HCT116 (cell line): ENCODE data around the gene SLC6A6. TPM values are rescaled to one million over a fixed set of nuclear protein-coding genes. Genes with fewer than 3 reads are reported as not detected.
"Not testable (repeated sequence)": the region's sequence is repeated elsewhere in the genome, so short reads cannot be mapped to it uniquely, and the experiment has no call there.

ENCODE experiments used
- ATAC-seq: fragments of 200-7000 bp; cut with Tn5 transposase; 2 replicates; pipeline ENCODE4 v1.9.1; 2020; ENCODE audit warnings: mild to moderate bottlenecking, moderate library complexity
- BruUV-seq: library from RNA; stranded (reverse); fragments of 400-500 nt; replicated peaks from 2 replicates; lab custom pipeline; 2021; lab: Mats Ljungman, UMichigan
- CTCF ChIA-PET: fragments of 300-600 bp; sonication (Branson Sonifier 250); formaldehyde crosslinking; loops from one replicate; lab custom pipeline; 2021; ENCODE audit warnings: antibody characterized with exemption; lab: Charles Lee
- POLR2A ChIA-PET: fragments of 300-600, 350-600 bp; sonication (Branson Sonifier 250); formaldehyde crosslinking; loops from one replicate; lab custom pipeline; 2021; ENCODE audit warnings: antibody characterized with exemption; lab: Charles Lee
- RAD21 ChIA-PET, 2 experiments: fragments of 300-600 bp; sonication (Branson Sonifier 250); formaldehyde crosslinking; loops; one replicate each; lab custom pipeline; 2023; ENCODE audit warnings: low total read pairs in 2 of 2; ENCODE audit not compliant: uncharacterized antibody in 2 of 2, unreplicated experiment in 2 of 2, low non-redundant PET in 1 of 2; lab: Charles Lee
- DNase-seq: peaks from one replicate; pipeline ENCODE4 v3.0.0-alpha.2; 2010; ENCODE audit warnings: low read depth, low spot score
- H2AFZ ChIP-seq: fragments of 200-600 bp; shearing (Covaris generic), sonication (generic); 2 replicates; pipeline ENCODE4 v1.6.1; 2017; ENCODE audit warnings: low read depth, mixed run types, mixed read lengths, antibody characterized with exemption, low read length; ENCODE audit not compliant: poor library complexity, severe bottlenecking
- H3K27ac ChIP-seq: 2 replicates; pipeline ENCODE4 v1.5.1; 2012; ENCODE audit warnings: low read depth, low read length
- H3K27me3 ChIP-seq: fragments of 200-600 bp; sonication (generic); 2 replicates; pipeline ENCODE4 v1.6.1; 2016; ENCODE audit warnings: mixed run types, low read length, mixed read lengths; ENCODE audit not compliant: insufficient read depth
- H3K36me3 ChIP-seq, 2 experiments: fragments of 200-500 bp in 1 of 2; fragments of 200-600 bp in 1 of 2; sonication (Bioruptor generic) in 1 of 2; sonication (generic) in 1 of 2; 2 replicates each; pipeline versions ENCODE4 v1.5.1 to v1.6.1; 2014 to 2016; ENCODE audit warnings: low read length in 2 of 2, inconsistent platforms in 1 of 2, mixed read lengths in 1 of 2, mixed run types in 1 of 2; ENCODE audit not compliant: insufficient read depth in 2 of 2, control insufficient read depth in 1 of 2
- H3K4me1 ChIP-seq, 2 experiments: fragments of 200-600 bp in 1 of 2; sonication (generic) in 1 of 2; 2 replicates each; pipeline versions ENCODE4 v1.5.1 to v1.6.1; 2012 to 2017; ENCODE audit warnings: low read length in 2 of 2, inconsistent platforms in 1 of 2, mild to moderate bottlenecking in 1 of 2, mixed read lengths in 1 of 2, mixed run types in 1 of 2, moderate library complexity in 1 of 2; ENCODE audit not compliant: insufficient read depth in 2 of 2, control insufficient read depth in 1 of 2
- H3K4me2 ChIP-seq: fragments of 200-600 bp; sonication (generic); 2 replicates; pipeline ENCODE4 v1.6.1; 2017; ENCODE audit warnings: mixed run types, low read length, mixed read lengths
- H3K4me3 ChIP-seq, 2 experiments: fragments of 200-600 bp in 1 of 2; sonication (generic) in 1 of 2; replicated peaks in 1 of 2; 2 replicates each; pipeline ENCODE4 v1.5.1; 2011 to 2016; ENCODE audit warnings: low read length in 2 of 2, control low read depth in 1 of 2, low read depth in 1 of 2, mild to moderate bottlenecking in 1 of 2, mixed read lengths in 1 of 2, mixed run types in 1 of 2
- H3K79me2 ChIP-seq: fragments of 200-600 bp; sonication (generic); 2 replicates; pipeline ENCODE4 v1.6.1; 2017; ENCODE audit warnings: mild to moderate bottlenecking, mixed run types, low read length, moderate library complexity, mixed read lengths; ENCODE audit not compliant: insufficient read depth
- H3K9ac ChIP-seq: fragments of 200-600 bp; sonication (generic); 2 replicates; pipeline ENCODE4 v1.6.1; 2016; ENCODE audit warnings: low read length, mixed read lengths
- H3K9me2 ChIP-seq: fragments of 200-600 bp; sonication (generic), shearing (Covaris generic); 2 replicates; pipeline ENCODE4 v1.6.1; 2017; ENCODE audit warnings: mixed run types, mild to moderate bottlenecking, moderate library complexity; ENCODE audit not compliant: insufficient read depth
- H3K9me3 ChIP-seq, 2 experiments: fragments of 200-500 bp in 1 of 2; fragments of 200-600 bp in 1 of 2; sonication (Bioruptor generic) in 1 of 2; sonication (generic) in 1 of 2; 2 replicates each; pipeline ENCODE4 v1.6.1; 2014 to 2017; ENCODE audit warnings: low read length in 2 of 2, mixed read lengths in 2 of 2, inconsistent platforms in 1 of 2, low read depth in 1 of 2, mild to moderate bottlenecking in 1 of 2, mixed run types in 1 of 2, moderate library complexity in 1 of 2; ENCODE audit not compliant: control insufficient read depth in 1 of 2, insufficient read depth in 1 of 2
- H4K20me1 ChIP-seq: fragments of 200-600 bp; sonication (generic), shearing (Covaris generic); 2 replicates; pipeline ENCODE4 v1.6.1; 2017; ENCODE audit warnings: mixed run types, mild to moderate bottlenecking, moderate library complexity; ENCODE audit not compliant: insufficient read depth
- CBX3 ChIP-seq: IDR thresholded peaks from 2 replicates; pipeline ENCODE4 v1.6.1; 2012; ENCODE audit warnings: low read depth
- CEBPB ChIP-seq: IDR thresholded peaks from 2 replicates; pipeline ENCODE4 v1.6.1; 2012; ENCODE audit warnings: low read depth
- EGR1 ChIP-seq: IDR thresholded peaks from 2 replicates; pipeline ENCODE4 v1.6.1; 2012; ENCODE audit warnings: low read depth
- ELF1 ChIP-seq: IDR thresholded peaks from 2 replicates; pipeline ENCODE4 v1.6.1; 2012; ENCODE audit warnings: low read depth, borderline replicate concordance
- EZH2phosphoT487 ChIP-seq: fragments of 200-600 bp; IDR thresholded peaks from 2 replicates; pipeline ENCODE4 v1.6.1; 2018; ENCODE audit warnings: antibody characterized with exemption, borderline replicate concordance
- JUND ChIP-seq: IDR thresholded peaks from 2 replicates; pipeline ENCODE4 v1.6.1; 2012
- POLR2A ChIP-seq: IDR thresholded peaks from 2 replicates; pipeline ENCODE4 v1.7.0; 2011; ENCODE audit warnings: borderline replicate concordance; ENCODE audit not compliant: insufficient read depth, insufficient read length; ENCODE audit errors: extremely low read depth
- YY1 ChIP-seq: IDR thresholded peaks from 2 replicates; pipeline ENCODE4 v1.6.1; 2011; ENCODE audit warnings: low read length, low read depth, moderate library complexity, mild to moderate bottlenecking; ENCODE audit not compliant: insufficient replicate concordance; ENCODE audit errors: extremely low read depth
- ZBTB33 ChIP-seq: IDR thresholded peaks from 2 replicates; pipeline ENCODE4 v1.6.1; 2011; ENCODE audit warnings: mild to moderate bottlenecking, low read length, moderate library complexity; ENCODE audit not compliant: insufficient replicate concordance; ENCODE audit errors: extremely low read depth
- ZFX ChIP-seq: fragments of 450-650 bp; IDR thresholded peaks from 2 replicates; pipeline ENCODE4 v1.6.1; 2017
- intact Hi-C: fragments of 100-400 bp; cut with micrococcal nuclease; formaldehyde crosslinking; loops from 2 replicates; pipeline ENCODE4 v1.10.0; 2022
- total RNA-seq: library from RNA; stranded (reverse); gene quantifications from one replicate; pipeline ENCODE4 v1.2.1, GENCODE V29; 2021; ENCODE audit not compliant: unreplicated experiment
- TF ChIP-seq, protein P1 (sequence below): IDR thresholded peaks from 2 replicates; pipeline ENCODE4 v1.6.1; 2012; ENCODE audit warnings: low read depth

SLC6A6 gene
- total RNA-seq, 1 experiment from 2014 or later, result 36.3 TPM

DNA sequence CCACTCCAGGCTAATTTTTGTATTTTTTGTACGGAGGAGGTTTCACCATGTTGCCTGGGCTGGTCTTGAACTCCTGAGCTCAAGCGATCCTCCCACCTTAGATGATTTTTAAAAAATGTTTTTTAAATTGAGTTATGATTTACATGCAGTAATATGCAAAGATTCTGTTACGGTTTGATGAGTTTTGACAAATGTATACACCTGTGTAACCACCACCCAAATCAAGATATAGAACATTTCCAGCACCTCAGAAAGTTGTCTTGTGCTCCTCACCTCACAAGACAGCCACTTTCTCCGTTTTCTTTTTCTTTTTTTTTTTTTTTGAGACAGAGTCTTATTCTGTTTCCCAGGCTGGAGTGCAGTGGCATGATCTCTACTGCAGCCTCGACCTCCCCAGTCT, 4.8 kb downstream of the SLC6A6 start:
- H3K27ac ChIP-seq, result no peak overlapping the region
- H3K4me2 ChIP-seq, result no peak overlapping the region
- ChIA-PET POLR2A (no interaction called here), CTCF (no interaction called here)
- no peak overlapping the region for H3K4me3 ChIP-seq
- no peak overlapping the region for H3K9ac ChIP-seq
- no peak for ATAC-seq
- no peaks in the 10 kb centered on the region for H3K9me2 ChIP-seq
- no peaks in the 10 kb centered on the region for H3K27me3 ChIP-seq
- H3K4me1 ChIP-seq, result peaks cover 30 to 57% of the 10 kb centered on the region in 2 experiments
- no peaks in the 10 kb centered on the region for H4K20me1 ChIP-seq
- peaks cover 94% of the 10 kb centered on the region for H3K79me2 ChIP-seq
- H2AFZ ChIP-seq, result no peak overlapping the region
- H3K9me3 ChIP-seq, result no peaks in the 10 kb centered on the region
- intact Hi-C loops, result no loop called here
- no peak for DNase-seq
- BruUV-seq, result no TSS peak
- TF ChIP-seq CBX3 (no peak), CEBPB (no peak), ELF1 (no peak), JUND (no peak), YY1 (no peak), ZFX (no peak), EGR1 (no peak), POLR2A (no peak), ZBTB33 (no peak), EZH2phosphoT487 (no peak)
- TF ChIP-seq, protein P1, sequence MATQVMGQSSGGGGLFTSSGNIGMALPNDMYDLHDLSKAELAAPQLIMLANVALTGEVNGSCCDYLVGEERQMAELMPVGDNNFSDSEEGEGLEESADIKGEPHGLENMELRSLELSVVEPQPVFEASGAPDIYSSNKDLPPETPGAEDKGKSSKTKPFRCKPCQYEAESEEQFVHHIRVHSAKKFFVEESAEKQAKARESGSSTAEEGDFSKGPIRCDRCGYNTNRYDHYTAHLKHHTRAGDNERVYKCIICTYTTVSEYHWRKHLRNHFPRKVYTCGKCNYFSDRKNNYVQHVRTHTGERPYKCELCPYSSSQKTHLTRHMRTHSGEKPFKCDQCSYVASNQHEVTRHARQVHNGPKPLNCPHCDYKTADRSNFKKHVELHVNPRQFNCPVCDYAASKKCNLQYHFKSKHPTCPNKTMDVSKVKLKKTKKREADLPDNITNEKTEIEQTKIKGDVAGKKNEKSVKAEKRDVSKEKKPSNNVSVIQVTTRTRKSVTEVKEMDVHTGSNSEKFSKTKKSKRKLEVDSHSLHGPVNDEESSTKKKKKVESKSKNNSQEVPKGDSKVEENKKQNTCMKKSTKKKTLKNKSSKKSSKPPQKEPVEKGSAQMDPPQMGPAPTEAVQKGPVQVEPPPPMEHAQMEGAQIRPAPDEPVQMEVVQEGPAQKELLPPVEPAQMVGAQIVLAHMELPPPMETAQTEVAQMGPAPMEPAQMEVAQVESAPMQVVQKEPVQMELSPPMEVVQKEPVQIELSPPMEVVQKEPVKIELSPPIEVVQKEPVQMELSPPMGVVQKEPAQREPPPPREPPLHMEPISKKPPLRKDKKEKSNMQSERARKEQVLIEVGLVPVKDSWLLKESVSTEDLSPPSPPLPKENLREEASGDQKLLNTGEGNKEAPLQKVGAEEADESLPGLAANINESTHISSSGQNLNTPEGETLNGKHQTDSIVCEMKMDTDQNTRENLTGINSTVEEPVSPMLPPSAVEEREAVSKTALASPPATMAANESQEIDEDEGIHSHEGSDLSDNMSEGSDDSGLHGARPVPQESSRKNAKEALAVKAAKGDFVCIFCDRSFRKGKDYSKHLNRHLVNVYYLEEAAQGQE, result no peak
- TF ChIP-seq, all 23 proteins: peak for 0
- RAD21 ChIA-PET, result no interaction called here
- H3K36me3 ChIP-seq, result peaks cover 0 to 21% of the 10 kb centered on the region in 2 experiments; a peak in 1 of 4 replicates

- intact Hi-C loops, H3K27ac ChIP-seq, H3K9me3 ChIP-seq, BruUV-seq, H3K9ac ChIP-seq, CTCF ChIA-PET, RAD21 ChIA-PET, H4K20me1 ChIP-seq, DNase-seq, H3K9me2 ChIP-seq, ATAC-seq, H2AFZ ChIP-seq, H3K4me3 ChIP-seq, H3K27me3 ChIP-seq: not testable (repeated sequence)
- Histone ChIP-seq H3K4me2 (0 out of 2 replicates have a peak overlapping the region, but pooled peaks have one; percentile 30), H3K4me1 (peaks cover 20 to 45% of the 10 kb centered on the region in 2 experiments), H3K79me2 (peaks cover 99% of the 10 kb centered on the region), H3K36me3 (peaks cover 0 to 21% of the 10 kb centered on the region in 2 experiments; a peak in 1 of 4 replicates)
- POLR2A ChIA-PET, result interaction anchor here (1.3 kb wide), 1 partner anchor 13 kb away, joined by 4 read pairs; no protein-coding TSS in a partner anchor
Observed at GRCh38 chr3:14409779-14410063, 7.3 kb downstream of the SLC6A6 start.
